ENCODE results near the gene PIP5KL1. TPM values are rescaled to one million over a fixed set of nuclear protein-coding genes. Genes with fewer than 3 reads are reported as not detected.
A peak's percentile ranks its signal among the peaks of the same experiment; 100 is the strongest.

PIP5KL1 gene
- total RNA-seq, 1 donor from 2014 or later = not detected

GRCh38 chr9:127895811-127896210 is 34.8 kb downstream of the PIP5KL1 start:
- intact Hi-C loops (cut with DNase I) = loop anchor here (2.0 kb wide), 1 partner anchor 19 kb away; the partner anchor contains the start of gene AK1
- Histone ChIP-seq H3K36me3 (peaks cover 48 to 58% of the 10 kb centered on the region in 2 donors), H3K27ac (peak overlapping the region in 1 of 2 donors; percentile 99)

DNA sequence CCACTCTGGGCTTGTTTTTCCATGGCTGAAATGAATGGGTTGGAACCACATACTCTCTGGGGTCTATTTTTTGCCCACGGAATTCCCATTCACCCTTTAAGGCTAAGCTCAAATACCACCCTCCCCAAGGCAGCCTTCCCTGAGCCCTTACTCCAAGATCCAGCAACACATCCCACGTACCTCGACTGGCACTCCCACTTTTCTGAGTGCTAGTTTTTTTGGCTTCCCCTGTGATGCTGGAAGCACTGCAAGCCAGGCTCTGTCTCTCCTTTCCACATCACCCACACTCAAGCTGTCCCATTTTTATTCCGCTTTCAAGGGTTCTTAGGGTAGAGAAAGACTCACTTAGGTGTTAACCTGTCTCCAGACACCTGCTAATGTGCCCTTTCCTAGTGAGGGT is 37.2 kb downstream of the PIP5KL1 start:
- no peak for TF ChIP-seq CTCF (IDR thresholded peaks at IDR 0.05)

More at GRCh38 chr9:127895811-127896210, 34.8 kb downstream of the PIP5KL1 start:
- Histone ChIP-seq H3K9me3 (no peaks in the 10 kb centered on the region), H3K4me3 (no peak overlapping the region), H3K27me3 (no peaks in the 10 kb centered on the region), H3K4me1 (peaks cover 14 to 26% of the 10 kb centered on the region in 2 donors)
- TF ChIP-seq CTCF (IDR thresholded peaks at IDR 0.05) = no peak
- no peak for DNase-seq (ENCODE audit: low spot score in 2 of 2)

DNA sequence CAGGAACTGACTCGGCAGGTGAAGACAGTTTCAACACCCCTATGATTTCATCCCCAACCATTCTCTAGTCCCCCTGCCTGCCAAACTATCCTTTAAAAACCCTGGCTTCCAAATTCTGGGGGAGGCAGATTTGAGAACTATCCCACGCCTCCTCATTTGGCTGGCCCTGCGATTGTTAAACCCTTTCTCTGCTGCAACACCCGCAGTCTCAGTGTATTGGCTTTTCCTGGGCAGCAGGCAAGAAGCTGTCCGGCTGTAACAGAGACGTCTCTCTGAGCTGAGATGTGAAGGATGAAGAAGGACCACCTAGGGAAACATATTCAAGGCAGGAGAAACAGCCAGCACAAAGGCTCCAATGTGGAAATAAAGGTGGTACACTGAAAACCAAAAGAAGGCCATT is 37.7 kb downstream of the PIP5KL1 start:
- Histone ChIP-seq H3K9me3 (no peaks in the 10 kb centered on the region), H3K4me3 (no peak overlapping the region), H3K4me1 (peaks cover 10 to 13% of the 10 kb centered on the region in 2 donors), H3K27ac (no peak overlapping the region), H3K36me3 (peaks cover 75 to 78% of the 10 kb centered on the region in 2 donors), H3K27me3 (no peaks in the 10 kb centered on the region)
- no peak for DNase-seq (ENCODE audit: low spot score in 2 of 2)
- no peak for TF ChIP-seq CTCF (IDR thresholded peaks at IDR 0.05)
- intact Hi-C loops (cut with DNase I) = no loop called here

More for the DNA sequence above, 37.2 kb downstream of the PIP5KL1 start:
- Histone ChIP-seq H3K36me3 (peaks cover 69 to 77% of the 10 kb centered on the region in 2 donors), H3K27me3 (no peaks in the 10 kb centered on the region), H3K27ac (no peak overlapping the region), H3K4me3 (no peak overlapping the region), H3K9me3 (no peaks in the 10 kb centered on the region), H3K4me1 (peaks cover 10 to 17% of the 10 kb centered on the region in 2 donors)
- intact Hi-C loops (cut with DNase I) = no loop called here
- DNase-seq (ENCODE audit: low spot score in 2 of 2) = no peak

DNA sequence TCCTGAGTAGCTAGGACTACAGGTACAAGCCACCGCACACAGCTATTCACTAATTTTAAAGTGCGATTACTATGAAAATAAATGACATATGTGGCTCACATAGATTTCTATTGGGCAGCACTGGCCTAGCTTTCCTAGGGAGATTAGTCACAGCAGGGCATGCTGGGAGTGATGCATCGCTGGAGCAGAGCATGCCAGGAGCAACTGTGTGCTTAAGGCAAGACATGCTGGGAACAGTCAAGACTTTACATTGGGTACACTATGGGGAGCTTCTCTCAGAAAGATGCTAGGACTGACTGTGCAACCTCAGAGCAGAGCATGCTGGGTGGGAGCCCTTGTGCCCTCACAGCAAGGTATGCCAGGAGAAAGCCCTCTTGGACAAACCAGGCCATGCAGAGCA is 40.5 kb downstream of the PIP5KL1 start:
- Histone ChIP-seq H3K9me3 (no peaks in the 10 kb centered on the region), H3K4me1 (peaks cover 0 to 4% of the 10 kb centered on the region in 2 donors), H3K36me3 (peaks cover 79 to 89% of the 10 kb centered on the region in 2 donors), H3K27me3 (no peaks in the 10 kb centered on the region), H3K4me3 (no peak overlapping the region), H3K27ac (no peak overlapping the region)
- TF ChIP-seq CTCF (IDR thresholded peaks at IDR 0.05) = no peak
- DNase-seq (ENCODE audit: low spot score in 2 of 2) = no peak
- intact Hi-C loops (cut with DNase I) = no loop called here

GRCh38 chr9:127887792-127888191 is 42.8 kb downstream of the PIP5KL1 start:
- Histone ChIP-seq H3K4me3 (no peak overlapping the region), H3K4me1 (peaks cover 0 to 11% of the 10 kb centered on the region in 2 donors), H3K27me3 (no peaks in the 10 kb centered on the region), H3K36me3 (peaks cover 57 to 66% of the 10 kb centered on the region in 2 donors), H3K9me3 (no peaks in the 10 kb centered on the region), H3K27ac (no peak overlapping the region)
- intact Hi-C loops (cut with DNase I) = no loop called here
- TF ChIP-seq CTCF (IDR thresholded peaks at IDR 0.05) = no peak
- no peak for DNase-seq (ENCODE audit: low spot score in 2 of 2)
